SK-N-SH (cell line): ENCODE data around the gene PTPN22. TPM values are rescaled to one million over a fixed set of nuclear protein-coding genes. Genes with fewer than 3 reads are reported as not detected.

ENCODE experiments used
- CTCF ChIA-PET: fragments of 300-600, 350-600 bp; formaldehyde crosslinking; extraction: SDS; loops from one replicate; lab custom pipeline; 2021; lab: Yijun Ruan, JAX
- POLR2A ChIA-PET: fragments of 350-600 bp; sonication (Branson Sonifier 250); formaldehyde crosslinking; extraction: SDS; loops from one replicate; lab custom pipeline; 2020; ENCODE audit warnings: antibody characterized with exemption, inconsistent platforms; lab: Yijun Ruan, JAX
- DNase-seq: peaks from one replicate; pipeline ENCODE4 v3.0.0; 2012
- H2AFZ ChIP-seq: fragments of 200-600 bp; sonication (generic); 2 replicates; pipeline ENCODE4 v1.8.1; 2016; ENCODE audit warnings: antibody characterized with exemption, mild to moderate bottlenecking, low read depth
- H3F3A ChIP-seq: fragments of 200-600 bp; sonication (generic); replicated peaks from 2 replicates; pipeline ENCODE3; 2016; ENCODE audit warnings: antibody characterized with exemption, mild to moderate bottlenecking; ENCODE audit not compliant: insufficient read depth
- H3K27ac ChIP-seq, 2 experiments: fragments of 200-500 bp in 1 of 2; fragments of 200-600 bp in 1 of 2; sonication (Bioruptor generic) in 1 of 2; sonication (generic), shearing (Covaris generic) in 1 of 2; 2 replicates each; pipeline versions ENCODE4 v1.5.1 to v1.6.1; 2014 to 2016; ENCODE audit warnings: low read depth in 2 of 2, inconsistent platforms in 1 of 2, low read length in 1 of 2, mild to moderate bottlenecking in 1 of 2, mixed read lengths in 1 of 2
- H3K27me3 ChIP-seq: fragments of 200-600 bp; sonication (generic), shearing (Covaris generic); 2 replicates; pipeline ENCODE4 v1.6.1; 2016; ENCODE audit warnings: mixed run types; ENCODE audit not compliant: insufficient read depth
- H3K36me3 ChIP-seq, 2 experiments: fragments of 200-500 bp in 1 of 2; fragments of 200-600 bp in 1 of 2; sonication (Bioruptor generic) in 1 of 2; sonication (generic) in 1 of 2; replicated peaks in 1 of 2; 2 replicates each; pipeline versions ENCODE3 to v1.5.1; 2014 to 2016; ENCODE audit warnings: low read length in 1 of 2, mild to moderate bottlenecking in 1 of 2; ENCODE audit not compliant: insufficient read depth in 2 of 2, control insufficient read depth in 1 of 2
- H3K4me1 ChIP-seq, 2 experiments: fragments of 200-500 bp in 1 of 2; fragments of 200-600 bp in 1 of 2; sonication (Bioruptor generic) in 1 of 2; sonication (generic), shearing (Covaris generic) in 1 of 2; 2 replicates each; pipeline versions ENCODE4 v1.5.1 to v1.6.1; 2014 to 2016; ENCODE audit warnings: low read depth in 1 of 2, low read length in 1 of 2, mixed run types in 1 of 2; ENCODE audit not compliant: insufficient read depth in 2 of 2, control insufficient read depth in 1 of 2
- H3K4me2 ChIP-seq: fragments of 200-600 bp; sonication (generic), shearing (Covaris generic); 2 replicates; pipeline ENCODE4 v1.6.1; 2017; ENCODE audit warnings: mixed run types
- H3K4me3 ChIP-seq, 2 experiments: fragments of 200-500 bp in 1 of 2; fragments of 200-600 bp in 1 of 2; sonication (Bioruptor generic) in 1 of 2; sonication (generic), shearing (Covaris generic) in 1 of 2; 2 replicates each; pipeline versions ENCODE4 v1.5.1 to v1.8.1; 2014 to 2016; ENCODE audit warnings: low read depth in 2 of 2, inconsistent platforms in 1 of 2, low read length in 1 of 2, mild to moderate bottlenecking in 1 of 2, mixed read lengths in 1 of 2, moderate library complexity in 1 of 2
- H3K79me2 ChIP-seq: fragments of 200-600 bp; sonication (generic); 2 replicates; pipeline ENCODE4 v1.8.1; 2017; ENCODE audit warnings: mild to moderate bottlenecking; ENCODE audit not compliant: insufficient read depth
- H3K9ac ChIP-seq: fragments of 200-600 bp; sonication (generic); 2 replicates; pipeline ENCODE4 v1.6.1; 2017; ENCODE audit warnings: mixed run types
- H3K9me2 ChIP-seq: fragments of 200-600 bp; sonication (generic); 2 replicates; pipeline ENCODE4 v1.6.1; 2017; ENCODE audit warnings: mixed run types
- H3K9me3 ChIP-seq: fragments of 200-600 bp; sonication (generic); 2 replicates; pipeline ENCODE4 v1.6.1; 2017; ENCODE audit warnings: mixed run types, mild to moderate bottlenecking, moderate library complexity
- H4K20me1 ChIP-seq: fragments of 200-600 bp; sonication (generic); 2 replicates; pipeline ENCODE4 v1.6.1; 2017; ENCODE audit warnings: mild to moderate bottlenecking, mixed run types; ENCODE audit not compliant: insufficient read depth
- FOXJ3 ChIP-seq: sonication (generic); formaldehyde crosslinking; IDR thresholded peaks from 2 replicates; pipeline ENCODE4 v1.5.1; 2020; ENCODE audit warnings: mild to moderate bottlenecking, missing genetic modification reagents
- JUND ChIP-seq: IDR thresholded peaks from 2 replicates; pipeline ENCODE4 v1.4.0; 2012
- MEF2A ChIP-seq: IDR thresholded peaks from 2 replicates; pipeline ENCODE4 v1.4.0; 2012; ENCODE audit warnings: low read depth, borderline replicate concordance
- MXI1 ChIP-seq: IDR thresholded peaks from 2 replicates; pipeline ENCODE4 v1.6.1; 2012; ENCODE audit warnings: mild to moderate bottlenecking, low read depth, low read length, improper control_type of control experiment
- SMC3 ChIP-seq: IDR thresholded peaks from 2 replicates; pipeline ENCODE4 v1.6.1; 2012; ENCODE audit warnings: low read depth, low read length, improper control_type of control experiment
- TAF1 ChIP-seq: IDR thresholded peaks from 2 replicates; pipeline ENCODE4 v1.6.1; 2012; ENCODE audit warnings: low read depth, mild to moderate bottlenecking, low read length, moderate library complexity, borderline replicate concordance
- TCF12 ChIP-seq: IDR thresholded peaks from 2 replicates; pipeline ENCODE4 v1.4.0; 2012
- YY1 ChIP-seq: IDR thresholded peaks from 2 replicates; pipeline ENCODE4 v1.4.0; 2012; ENCODE audit warnings: low read depth, mild to moderate bottlenecking
- WGBS: methylation state at CpG from one replicate; pipeline ENCODE4 v1.1.6; 2017; ENCODE audit warnings: low lambda C conversion rate; 5-methylcytosine and 5-hydroxymethylcytosine counted together
- polyA plus RNA-seq, 3 experiments: library from polyadenylated mRNA; depleted of rRNA; stranded (reverse); fragments of >200 nt; gene quantifications; 2 replicates each; pipeline ENCODE4 v1.2.3, GENCODE V29; 2012
- TF ChIP-seq, protein P1 (sequence below): fragments of 150-350 bp; IDR thresholded peaks from 2 replicates; pipeline ENCODE4 v1.6.1; 2016; ENCODE audit warnings: mild to moderate bottlenecking, low read depth, low read length
- TF ChIP-seq, protein P2 (sequence below): IDR thresholded peaks from 2 replicates; pipeline ENCODE4 v1.4.0; 2012; ENCODE audit warnings: low read depth, borderline replicate concordance

Gene PTPN22
- polyA plus RNA-seq, 1 of the 3 experiments (the other 2 are of a cell fraction), result 0.12 TPM

DNA sequence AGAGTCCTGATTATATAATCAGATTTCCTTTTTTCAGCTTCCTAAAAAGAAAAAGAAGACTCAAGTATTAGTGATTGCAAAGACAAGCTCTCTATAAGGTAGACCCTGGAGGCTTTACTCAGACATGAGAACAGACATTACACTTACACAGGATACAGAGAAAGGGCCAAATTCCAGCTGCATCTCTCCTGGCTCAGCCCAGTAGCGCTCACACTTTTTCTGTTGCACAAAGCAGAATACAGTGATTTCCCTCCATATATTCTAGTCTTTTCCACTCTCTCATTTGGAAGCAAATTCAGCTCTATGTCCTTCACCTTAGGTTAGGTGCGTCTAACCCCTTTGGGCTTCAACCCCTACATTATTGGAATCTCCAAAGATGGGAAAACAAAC is 15.1 kb downstream of the PTPN22 start:
- Histone ChIP-seq H3K9me2 (no peaks in the 10 kb centered on the region), H3K4me2 (no peak overlapping the region), H3K9me3 (no peaks in the 10 kb centered on the region), H3K4me1 (peaks cover 0 to 25% of the 10 kb centered on the region in 2 experiments; a peak in 2 of 4 replicates), H3K36me3 (no peaks in the 10 kb centered on the region), H3K27ac (no peak overlapping the region), H2AFZ (no peak overlapping the region), H3K79me2 (no peaks in the 10 kb centered on the region), H3K27me3 (no peaks in the 10 kb centered on the region), H3K9ac (no peak overlapping the region), H3F3A (peaks cover 4% of the 10 kb centered on the region), H4K20me1 (no peaks in the 10 kb centered on the region), H3K4me3 (no peak overlapping the region)
- ChIA-PET POLR2A (no interaction called here), CTCF (interaction anchor here (0.6 to 3.9 kb wide), 4 partner anchors 18 to 170 kb away, joined by 3 to 14 read pairs (median 3); no protein-coding TSS in a partner anchor)
- TF ChIP-seq, protein P1, sequence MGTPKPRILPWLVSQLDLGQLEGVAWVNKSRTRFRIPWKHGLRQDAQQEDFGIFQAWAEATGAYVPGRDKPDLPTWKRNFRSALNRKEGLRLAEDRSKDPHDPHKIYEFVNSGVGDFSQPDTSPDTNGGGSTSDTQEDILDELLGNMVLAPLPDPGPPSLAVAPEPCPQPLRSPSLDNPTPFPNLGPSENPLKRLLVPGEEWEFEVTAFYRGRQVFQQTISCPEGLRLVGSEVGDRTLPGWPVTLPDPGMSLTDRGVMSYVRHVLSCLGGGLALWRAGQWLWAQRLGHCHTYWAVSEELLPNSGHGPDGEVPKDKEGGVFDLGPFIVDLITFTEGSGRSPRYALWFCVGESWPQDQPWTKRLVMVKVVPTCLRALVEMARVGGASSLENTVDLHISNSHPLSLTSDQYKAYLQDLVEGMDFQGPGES, result no peak
- no peak for TF ChIP-seq TCF12
- no peak for TF ChIP-seq TAF1
- no peak for TF ChIP-seq YY1
- DNase-seq, result no peak
- WGBS, result 98% methylated on average over 2 of the region's 2 CpGs

DNA sequence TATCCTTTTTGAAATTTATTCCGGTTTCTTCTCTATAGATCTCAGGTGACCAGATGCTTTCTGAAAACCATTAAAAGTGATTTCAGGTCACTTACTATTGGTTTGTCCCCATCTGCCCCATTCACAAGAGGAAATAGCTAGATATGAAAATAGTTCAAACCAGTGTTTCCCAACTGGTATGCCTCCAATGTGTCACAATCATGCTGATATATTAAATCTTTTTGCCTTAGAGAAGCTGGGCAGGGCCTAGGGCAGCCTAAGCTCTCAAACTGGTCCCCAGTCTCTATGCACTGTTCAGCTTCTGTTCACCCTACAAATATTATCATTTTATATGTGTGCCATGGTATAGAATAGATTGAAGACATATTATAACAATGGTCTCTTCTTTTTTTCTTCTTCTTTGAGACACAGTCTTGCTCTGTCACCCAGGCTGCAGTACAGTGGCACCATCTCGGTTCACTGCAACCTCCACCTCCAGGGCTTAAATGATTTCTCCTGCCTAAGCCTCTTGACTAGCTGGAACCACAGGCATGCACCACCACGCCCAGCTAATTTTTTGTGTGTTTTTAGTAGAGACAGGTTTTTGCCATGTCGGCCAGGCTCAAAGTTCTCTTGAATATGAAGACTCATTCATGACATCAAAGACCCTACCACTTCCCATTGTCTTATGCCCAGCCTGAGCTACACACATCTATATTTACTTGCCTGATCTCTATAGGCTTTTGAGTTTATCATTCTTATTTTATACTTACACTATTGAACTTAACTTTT is 15.7 kb downstream of the PTPN22 start:
- H4K20me1 ChIP-seq, result no peaks in the 10 kb centered on the region

More for the DNA sequence above, 15.7 kb downstream of the PTPN22 start:
- H3K4me1 ChIP-seq, result peaks cover 0 to 21% of the 10 kb centered on the region in 2 experiments; a peak in 1 of 4 replicates
- H3K27ac ChIP-seq, result no peak overlapping the region
- no peaks in the 10 kb centered on the region for H3K27me3 ChIP-seq
- ChIA-PET CTCF (interaction anchor here (0.9 to 3.9 kb wide), 2 partner anchors 19 to 20 kb away, joined by 3 to 14 read pairs; no protein-coding TSS in a partner anchor), POLR2A (no interaction called here)
- 94% methylated on average over 4 of the region's 4 CpGs for WGBS
- no peaks in the 10 kb centered on the region for H3K79me2 ChIP-seq
- no peak overlapping the region for H3K9ac ChIP-seq
- H3K4me3 ChIP-seq, result no peak overlapping the region
- H3K36me3 ChIP-seq, result no peaks in the 10 kb centered on the region
- no peak for DNase-seq
- H3K9me3 ChIP-seq, result no peaks in the 10 kb centered on the region
- H3K4me2 ChIP-seq, result no peak overlapping the region
- peaks cover 4% of the 10 kb centered on the region for H3F3A ChIP-seq
- H2AFZ ChIP-seq, result no peak overlapping the region
- no peaks in the 10 kb centered on the region for H3K9me2 ChIP-seq
- TF ChIP-seq JUND (no peak), MEF2A (no peak), SMC3 (no peak), FOXJ3 (CRISPR knock-in tag) (no peak), MXI1 (no peak)
- TF ChIP-seq, protein P2, sequence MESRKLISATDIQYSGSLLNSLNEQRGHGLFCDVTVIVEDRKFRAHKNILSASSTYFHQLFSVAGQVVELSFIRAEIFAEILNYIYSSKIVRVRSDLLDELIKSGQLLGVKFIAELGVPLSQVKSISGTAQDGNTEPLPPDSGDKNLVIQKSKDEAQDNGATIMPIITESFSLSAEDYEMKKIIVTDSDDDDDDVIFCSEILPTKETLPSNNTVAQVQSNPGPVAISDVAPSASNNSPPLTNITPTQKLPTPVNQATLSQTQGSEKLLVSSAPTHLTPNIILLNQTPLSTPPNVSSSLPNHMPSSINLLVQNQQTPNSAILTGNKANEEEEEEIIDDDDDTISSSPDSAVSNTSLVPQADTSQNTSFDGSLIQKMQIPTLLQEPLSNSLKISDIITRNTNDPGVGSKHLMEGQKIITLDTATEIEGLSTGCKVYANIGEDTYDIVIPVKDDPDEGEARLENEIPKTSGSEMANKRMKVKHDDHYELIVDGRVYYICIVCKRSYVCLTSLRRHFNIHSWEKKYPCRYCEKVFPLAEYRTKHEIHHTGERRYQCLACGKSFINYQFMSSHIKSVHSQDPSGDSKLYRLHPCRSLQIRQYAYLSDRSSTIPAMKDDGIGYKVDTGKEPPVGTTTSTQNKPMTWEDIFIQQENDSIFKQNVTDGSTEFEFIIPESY, result no peak
